Measurements from ENCODE around the gene ABCA13.

ABCA13 gene

DNA sequence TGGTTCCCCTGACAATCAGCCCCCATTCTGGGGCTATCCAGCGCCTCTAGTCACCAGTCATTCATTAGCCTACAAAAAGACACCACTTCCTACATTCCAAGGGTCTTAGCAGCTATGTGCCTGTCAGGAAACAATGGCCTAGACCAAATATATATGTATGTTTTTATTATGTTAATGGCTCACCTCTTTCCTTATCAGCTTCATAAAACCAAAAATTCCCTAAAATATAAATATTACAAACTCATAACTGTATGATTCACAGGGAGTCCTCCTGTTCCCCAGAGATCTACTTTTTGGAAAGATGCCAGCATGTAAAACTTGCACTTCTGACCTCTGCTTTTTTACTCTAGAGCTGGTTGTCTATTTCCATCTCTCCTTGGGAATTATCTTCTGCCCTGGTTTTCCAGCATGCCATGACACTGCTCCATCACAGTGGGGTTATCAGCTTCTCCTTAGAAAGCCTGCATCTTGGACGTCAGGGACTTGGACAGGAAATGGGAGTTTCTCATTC, 79.2 kb downstream of the ABCA13 start:
- no peak for DNase-seq

- DNase-seq: no peak
These were observed 80.5 kb downstream of the ABCA13 start for GRCh38 chr7:48251766-48252165.

GRCh38 chr7:48252995-48253394, 81.7 kb downstream of the ABCA13 start:
- DNase-seq: no peak

GRCh38 chr7:48255046-48255445, 83.8 kb downstream of the ABCA13 start:
- no peak for DNase-seq

DNA sequence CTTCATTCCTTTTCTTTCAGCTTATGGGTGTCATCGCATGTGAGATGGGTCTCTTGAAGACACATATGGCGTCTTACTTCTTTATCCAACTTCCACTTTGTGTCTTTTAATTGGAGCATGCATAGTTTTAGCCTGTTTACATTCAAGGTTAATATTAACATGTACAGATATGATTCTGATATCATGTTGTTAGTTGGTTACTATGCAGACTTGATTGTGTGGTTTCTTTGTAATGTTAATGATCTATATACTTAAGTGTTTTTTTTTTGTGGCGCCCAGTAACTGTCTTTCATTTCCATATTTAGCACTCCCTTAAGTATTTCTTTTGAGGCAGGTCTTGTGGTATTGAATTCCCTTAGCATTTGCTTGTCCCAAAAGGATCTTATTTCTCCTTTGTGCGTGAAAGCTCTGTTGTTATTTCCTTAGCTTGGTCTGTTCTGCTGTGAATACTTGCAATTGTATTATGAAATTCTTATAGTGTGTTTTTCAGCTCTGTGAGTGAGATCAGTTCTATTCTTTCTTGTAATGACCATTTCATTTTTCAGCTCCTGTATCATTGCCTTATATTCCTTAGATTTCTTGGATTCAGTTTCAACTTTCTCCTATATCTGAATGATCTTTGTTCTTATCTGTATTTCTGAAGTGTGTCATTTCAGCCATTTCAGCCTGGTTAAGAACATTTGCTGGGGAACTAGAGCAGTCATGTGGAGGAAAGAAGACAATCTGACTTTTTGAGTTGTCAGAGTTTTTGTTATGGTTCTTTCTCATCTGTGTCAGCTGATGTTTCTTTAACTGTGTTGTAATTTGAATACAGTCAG, 88.4 kb downstream of the ABCA13 start:
- no peak for DNase-seq

DNA sequence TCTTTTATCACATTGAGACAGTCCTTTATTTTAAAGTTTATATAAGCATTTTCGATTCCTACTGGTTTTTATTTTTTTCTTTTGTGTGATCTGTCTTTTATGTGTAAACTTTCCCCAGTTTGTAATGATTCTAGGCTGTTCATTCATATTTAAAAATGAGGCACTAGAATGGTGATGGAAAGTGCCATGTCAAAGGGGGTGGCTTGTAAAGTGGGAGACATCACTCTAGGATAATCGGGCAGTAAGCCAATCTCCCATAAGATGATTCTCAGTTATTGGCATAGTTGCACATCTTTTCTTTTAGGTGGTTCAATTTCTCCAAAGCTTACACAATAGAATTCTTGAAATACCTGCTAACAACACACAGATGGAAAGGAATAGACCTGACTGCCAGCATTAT, 90.4 kb downstream of the ABCA13 start:
- DNase-seq: no peak

- no peak for DNase-seq
These were observed 91.5 kb downstream of the ABCA13 start for GRCh38 chr7:48262606-48263310.

DNA sequence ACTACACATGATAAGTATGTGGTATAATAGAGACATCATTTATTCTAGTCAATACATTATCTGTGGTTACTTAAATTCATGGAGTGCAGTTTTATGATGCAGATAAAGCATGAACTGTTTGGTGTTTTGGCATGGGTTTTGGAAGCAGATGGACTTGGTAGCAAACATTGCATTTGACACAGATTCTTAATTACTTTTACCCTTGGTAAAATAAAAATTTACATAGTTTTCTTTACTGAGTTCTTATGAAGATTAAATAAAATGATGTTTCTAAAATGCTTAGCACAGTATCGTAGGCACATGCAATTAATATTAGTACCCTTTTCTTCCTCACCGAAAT, 92.0 kb downstream of the ABCA13 start:
- no peak for DNase-seq

DNA sequence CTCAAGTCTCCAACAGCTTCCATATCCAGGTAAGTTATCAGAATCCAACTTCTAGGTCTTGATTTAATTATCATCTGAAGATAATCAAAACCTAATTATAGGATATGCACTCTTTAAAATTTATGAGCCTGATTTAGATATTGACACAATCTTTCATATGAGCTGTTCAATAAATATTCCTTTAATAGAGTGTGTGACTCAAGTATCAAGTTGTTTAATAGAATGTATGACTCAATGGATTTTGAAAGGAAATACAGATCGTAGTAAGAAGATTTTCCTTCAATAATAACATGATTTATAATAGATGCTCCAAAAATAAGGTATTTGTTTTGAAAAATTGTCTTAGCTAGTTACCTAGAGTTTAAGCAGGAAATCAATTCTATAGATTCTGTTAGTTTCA, 97.8 kb downstream of the ABCA13 start:
- DNase-seq: no peak

DNA sequence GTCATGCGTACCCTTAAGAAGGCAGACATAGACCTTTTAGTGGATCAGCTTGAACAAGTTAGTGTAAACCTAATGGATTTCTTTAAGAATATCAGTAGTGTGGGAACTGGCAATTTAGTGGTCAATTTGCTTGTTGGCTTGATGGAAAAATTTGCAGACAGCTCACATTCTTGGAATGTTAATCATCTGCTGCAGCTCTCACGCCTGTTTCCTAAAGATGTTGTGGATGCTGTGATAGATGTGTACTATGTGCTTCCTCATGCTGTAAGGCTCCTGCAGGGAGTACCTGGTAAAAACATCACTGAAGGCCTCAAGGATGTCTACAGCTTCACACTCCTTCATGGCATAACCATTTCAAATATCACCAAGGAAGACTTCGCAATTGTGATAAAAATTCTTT, 103.4 kb downstream of the ABCA13 start:
- DNase-seq: no peak

- no peak for DNase-seq
These were observed 108.2 kb downstream of the ABCA13 start for GRCh38 chr7:48279420-48279819.

- DNase-seq: no peak
These were observed 108.8 kb downstream of the ABCA13 start for GRCh38 chr7:48280100-48280499.

- DNase-seq: no peak
These were observed 114.1 kb downstream of the ABCA13 start for GRCh38 chr7:48285373-48285772.

DNA sequence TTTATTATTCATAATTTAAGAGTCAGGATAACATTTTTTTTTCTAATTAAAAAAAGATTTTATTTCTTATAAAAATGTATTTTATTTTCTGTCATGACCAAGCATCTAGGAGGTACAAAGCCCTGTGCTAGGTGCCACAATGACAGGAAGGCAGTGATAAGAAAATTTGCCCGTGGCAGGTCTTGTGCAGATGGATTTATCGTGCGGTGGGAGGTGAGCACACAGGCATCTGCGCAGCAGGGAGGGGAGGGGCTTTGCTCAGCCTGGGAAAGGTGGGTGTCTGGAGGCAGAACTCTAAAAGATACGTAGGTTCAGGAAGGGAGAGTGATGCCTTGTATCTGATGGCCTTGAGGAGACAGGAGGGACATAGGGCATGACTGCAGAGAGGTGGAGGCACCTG, 115.6 kb downstream of the ABCA13 start:
- no peak for DNase-seq

GRCh38 chr7:48289656-48290055, 118.4 kb downstream of the ABCA13 start:
- no peak for DNase-seq

DNA sequence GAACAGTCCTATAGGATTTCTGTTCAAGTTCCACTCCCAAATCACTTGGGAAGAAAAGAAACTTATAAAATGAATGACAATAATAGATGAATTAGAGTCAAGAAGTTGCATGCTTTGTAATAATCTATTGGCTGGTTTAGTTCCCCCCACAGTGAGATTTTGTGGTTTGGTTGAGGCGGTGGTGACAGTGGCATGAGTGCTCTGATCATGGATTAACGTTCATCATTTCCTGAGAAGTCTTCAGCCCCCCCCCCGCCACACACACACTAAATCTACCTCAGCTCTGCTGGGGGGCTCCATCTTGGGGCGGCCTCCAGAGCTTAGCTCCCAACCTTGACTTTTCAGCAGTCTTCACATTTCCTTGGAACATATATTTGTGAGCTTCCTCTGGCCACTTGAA, 121.7 kb downstream of the ABCA13 start:
- no peak for DNase-seq

DNA sequence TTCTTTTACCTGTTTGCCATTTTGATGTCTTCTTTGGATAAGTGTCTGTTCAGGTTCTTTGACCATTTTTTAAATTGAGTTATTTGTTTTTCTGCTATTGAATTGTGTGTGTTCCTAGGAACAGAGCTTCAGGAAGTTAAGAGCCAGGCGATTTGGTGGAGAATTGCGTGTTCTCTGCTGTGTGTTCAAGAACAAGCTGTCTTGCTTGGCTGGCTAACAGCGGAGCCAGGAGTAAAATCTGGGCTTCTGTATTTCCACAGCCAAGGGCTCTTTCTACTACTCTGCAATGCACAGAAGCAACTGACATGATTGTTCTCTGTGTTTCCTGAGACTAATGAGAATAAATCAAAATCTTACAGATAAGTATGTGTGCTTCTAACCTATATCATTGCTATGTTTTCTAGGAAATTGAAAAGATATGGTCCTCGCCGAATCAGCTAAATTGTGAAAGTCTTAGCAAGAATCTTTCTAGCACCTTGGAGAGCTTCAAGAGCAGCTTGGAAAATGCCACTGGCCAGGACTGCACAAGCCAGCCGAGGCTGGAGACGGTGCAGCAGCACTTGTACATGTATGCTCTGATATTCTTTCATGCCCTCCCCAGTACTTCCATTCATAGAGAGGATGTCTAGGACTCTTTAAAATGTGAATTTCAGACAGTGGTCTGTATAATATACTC, 124.2 kb downstream of the ABCA13 start:
- no peak for DNase-seq

GRCh38 chr7:48296966-48297365, 125.7 kb downstream of the ABCA13 start:
- DNase-seq: no peak

DNA sequence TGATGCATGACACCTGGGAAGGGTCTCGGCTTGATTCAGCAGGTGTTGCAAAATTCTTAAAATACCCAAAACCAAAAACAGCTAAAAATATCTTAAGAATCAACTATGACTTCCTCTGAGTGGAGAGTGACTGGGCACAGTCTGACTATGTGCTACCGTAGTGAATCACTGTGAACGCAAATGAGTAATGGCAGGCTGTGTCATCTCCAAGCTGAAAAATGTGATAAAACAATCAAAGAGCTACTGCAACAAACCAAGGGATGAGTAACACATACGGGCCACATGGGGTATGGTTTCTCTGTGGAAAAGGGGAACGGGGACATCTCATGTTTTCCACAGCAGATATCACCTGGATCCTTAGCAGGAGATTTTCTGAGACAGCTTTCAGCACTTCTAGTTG, 127.5 kb downstream of the ABCA13 start:
- no peak for DNase-seq

DNA sequence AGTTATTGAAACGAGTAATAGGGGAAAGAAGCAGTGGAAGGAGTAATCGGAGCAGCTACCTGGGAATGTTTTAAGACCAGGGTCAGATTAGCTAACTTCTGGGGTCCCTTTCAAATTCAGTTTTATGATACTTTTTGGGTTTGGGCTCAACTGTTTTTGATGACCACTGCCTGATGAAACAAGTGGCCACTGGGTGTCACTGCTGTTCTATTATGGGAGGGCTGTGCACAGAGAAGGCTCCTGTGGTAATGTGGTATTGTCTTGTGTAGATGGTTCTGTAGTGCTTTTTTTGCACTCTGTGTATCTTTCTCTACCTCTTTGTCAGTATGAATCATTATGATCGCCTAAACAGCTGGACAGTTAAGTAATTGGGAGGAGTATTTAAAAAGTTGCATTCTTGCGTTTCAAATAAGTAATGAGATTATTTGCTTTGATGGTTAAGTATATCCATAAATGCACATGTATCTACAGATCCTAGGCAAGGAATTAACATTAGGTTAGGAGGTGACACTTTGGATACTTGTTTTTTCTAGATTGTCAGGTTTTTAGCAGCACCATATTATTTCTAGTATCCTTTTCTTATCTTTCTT, 128.4 kb downstream of the ABCA13 start:
- peak; percentile 66 for DNase-seq

DNA sequence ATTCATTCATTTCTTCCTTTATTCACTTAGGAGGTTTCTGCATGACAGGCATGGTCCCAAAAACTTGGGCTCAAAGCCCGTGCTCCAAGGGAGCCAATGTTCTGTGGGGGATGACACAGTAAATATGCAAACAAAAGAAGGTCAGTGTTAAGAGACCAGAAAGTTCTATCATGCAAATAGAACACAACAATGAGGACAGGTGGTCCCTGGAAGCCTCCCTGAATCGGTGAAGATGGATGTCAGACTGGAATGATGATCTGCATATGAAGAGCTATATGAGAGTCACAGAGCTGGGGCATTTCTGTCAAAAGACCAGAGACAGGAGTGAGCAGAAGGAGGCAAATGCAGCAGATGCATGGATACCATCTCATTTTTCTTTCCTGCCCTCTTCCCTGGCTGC, 129.0 kb downstream of the ABCA13 start:
- no peak for DNase-seq

- no peak for DNase-seq
These were observed 129.9 kb downstream of the ABCA13 start for GRCh38 chr7:48301201-48301600.

DNA sequence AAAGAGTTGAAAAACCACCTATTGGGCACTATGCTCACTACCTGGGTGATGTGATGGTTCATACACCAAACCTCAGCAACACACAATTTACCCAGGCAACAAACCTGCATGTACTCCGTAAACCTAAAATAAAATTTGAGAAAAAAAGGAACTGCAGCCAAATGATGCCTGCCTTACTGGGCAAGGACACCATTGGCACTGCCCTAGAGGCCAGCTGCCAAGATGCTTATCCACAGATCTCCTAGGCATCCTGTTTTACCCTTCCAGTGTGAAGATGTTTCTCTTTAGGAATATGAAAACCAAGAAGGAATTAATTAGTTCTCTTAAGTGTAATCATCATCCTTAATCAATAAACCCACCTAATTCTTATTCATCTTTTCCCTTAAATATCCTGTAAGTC, 133.4 kb downstream of the ABCA13 start:
- no peak for DNase-seq

GRCh38 chr7:48305661-48306060, 134.4 kb downstream of the ABCA13 start:
- no peak for DNase-seq
